Panc1 (cell line): ENCODE data around the gene CSF2RB. TPM values are rescaled to one million over a fixed set of nuclear protein-coding genes. Genes with fewer than 3 reads are reported as not detected.

Experiments
- ATAC-seq: fragments of 200-7000 bp; cut with Tn5 transposase; 2 replicates; pipeline ENCODE4 v1.9.1; 2020; ENCODE audit warnings: mild to moderate bottlenecking, moderate library complexity
- BruUV-seq: library from RNA; stranded (reverse); fragments of 400-500 nt; replicated peaks from 2 replicates; lab custom pipeline; 2021; lab: Mats Ljungman, UMichigan
- CTCF ChIA-PET: fragments of 300-600 bp; sonication (Branson Sonifier 250); formaldehyde crosslinking; loops from one replicate; lab custom pipeline; 2022; ENCODE audit warnings: antibody characterized with exemption; lab: Charles Lee
- POLR2A ChIA-PET: fragments of 300-600 bp; sonication (Branson Sonifier 250); formaldehyde crosslinking; loops from one replicate; lab custom pipeline; 2022; ENCODE audit warnings: antibody characterized with exemption; lab: Charles Lee
- DNase-seq: peaks from one replicate; pipeline ENCODE4 v3.0.0-alpha.2; 2010; ENCODE audit warnings: low read depth, low spot score
- H3K27ac ChIP-seq: 2 replicates; pipeline ENCODE4 v1.5.1; 2011; ENCODE audit warnings: mild to moderate bottlenecking, low read length, inconsistent platforms
- H3K27me3 ChIP-seq: fragments of 200-500 bp; sonication (Bioruptor generic); 2 replicates; pipeline ENCODE4 v1.6.0; 2014; ENCODE audit warnings: low read length, inconsistent platforms; ENCODE audit not compliant: control insufficient read depth, insufficient read depth
- H3K36me3 ChIP-seq: fragments of 200-500 bp; sonication (Bioruptor generic); 2 replicates; pipeline ENCODE4 v1.5.1; 2014; ENCODE audit warnings: inconsistent platforms, mild to moderate bottlenecking, low read length, moderate library complexity; ENCODE audit not compliant: control insufficient read depth, insufficient read depth
- H3K4me1 ChIP-seq: 2 replicates; pipeline ENCODE4 v1.5.1; 2011; ENCODE audit warnings: inconsistent platforms, mild to moderate bottlenecking, low read length, moderate library complexity; ENCODE audit not compliant: control insufficient read depth, insufficient read depth
- H3K4me3 ChIP-seq, 2 experiments: 2 replicates each; pipeline ENCODE4 v1.5.1; 2011 to 2012; ENCODE audit warnings: low read depth in 2 of 2, low read length in 2 of 2, mild to moderate bottlenecking in 2 of 2, inconsistent platforms in 1 of 2, moderate library complexity in 1 of 2
- H3K9me3 ChIP-seq: fragments of 200-500 bp; sonication (Bioruptor generic); 2 replicates; pipeline ENCODE4 v1.5.1; 2014; ENCODE audit warnings: low read depth, mild to moderate bottlenecking, inconsistent platforms, low read length, moderate library complexity; ENCODE audit not compliant: control insufficient read depth, insufficient read depth
- CTCF ChIP-seq: fragments of 450-650 bp; IDR thresholded peaks from 2 replicates; pipeline ENCODE4 v1.5.1; 2017; ENCODE audit warnings: mild to moderate bottlenecking
- POLR2AphosphoS5 ChIP-seq: IDR thresholded peaks from 2 replicates; pipeline ENCODE4 v1.6.1; 2012; ENCODE audit warnings: mild to moderate bottlenecking, low read depth, low read length, moderate library complexity
- SIN3A ChIP-seq: IDR thresholded peaks from 2 replicates; pipeline ENCODE4 v1.6.1; 2012; ENCODE audit warnings: low read depth, mild to moderate bottlenecking, low read length, moderate library complexity, borderline replicate concordance; ENCODE audit not compliant: insufficient read depth
- TCF7L2 ChIP-seq: IDR thresholded peaks from 2 replicates; pipeline ENCODE4 v1.6.1; 2011; ENCODE audit warnings: mild to moderate bottlenecking, low read depth, low read length, inconsistent platforms
- in situ Hi-C: cut with HindIII; loops from 2 replicates; pipeline ENCODE4 v1.10.0; 2016; ENCODE audit warnings: low sequenced_read_pairs, low pct_unique_long_range_greater_than_20kb
- intact Hi-C: fragments of 100-400 bp; cut with micrococcal nuclease; formaldehyde crosslinking; loops from one replicate; pipeline ENCODE4 v1.10.0; 2022; ENCODE audit not compliant: unreplicated experiment
- total RNA-seq: library from RNA; stranded (reverse); gene quantifications from one replicate; pipeline ENCODE4 v1.2.1, GENCODE V29; 2021; ENCODE audit not compliant: unreplicated experiment
- TF ChIP-seq, protein P1 (sequence below), 2 experiments: IDR thresholded peaks; 2 replicates each; pipeline ENCODE4 v1.6.1; 2011 to 2012; ENCODE audit warnings: low read depth in 2 of 2, control low read depth in 1 of 2, low read length in 1 of 2, mild to moderate bottlenecking in 1 of 2, moderate library complexity in 1 of 2; ENCODE audit not compliant: insufficient read depth in 1 of 2

The CSF2RB gene
- total RNA-seq, 1 experiment from 2014 or later = not detected

- no peaks in the 10 kb centered on the region for H3K4me1 ChIP-seq
- intact Hi-C loops (no loop called here), in situ Hi-C loops (no loop called here)
- peaks cover 5% of the 10 kb centered on the region; the same call in 1 of the 2 replicates for H3K9me3 ChIP-seq
- no peak for DNase-seq
- CTCF ChIA-PET = no interaction called here
- no peak overlapping the region for H3K27ac ChIP-seq
- H3K4me3 ChIP-seq = no peak overlapping the region
- no peak for ATAC-seq
- TF ChIP-seq TCF7L2 (no peak), SIN3A (no peak), CTCF (no peak), POLR2AphosphoS5 (no peak)
- TF ChIP-seq, protein P1, sequence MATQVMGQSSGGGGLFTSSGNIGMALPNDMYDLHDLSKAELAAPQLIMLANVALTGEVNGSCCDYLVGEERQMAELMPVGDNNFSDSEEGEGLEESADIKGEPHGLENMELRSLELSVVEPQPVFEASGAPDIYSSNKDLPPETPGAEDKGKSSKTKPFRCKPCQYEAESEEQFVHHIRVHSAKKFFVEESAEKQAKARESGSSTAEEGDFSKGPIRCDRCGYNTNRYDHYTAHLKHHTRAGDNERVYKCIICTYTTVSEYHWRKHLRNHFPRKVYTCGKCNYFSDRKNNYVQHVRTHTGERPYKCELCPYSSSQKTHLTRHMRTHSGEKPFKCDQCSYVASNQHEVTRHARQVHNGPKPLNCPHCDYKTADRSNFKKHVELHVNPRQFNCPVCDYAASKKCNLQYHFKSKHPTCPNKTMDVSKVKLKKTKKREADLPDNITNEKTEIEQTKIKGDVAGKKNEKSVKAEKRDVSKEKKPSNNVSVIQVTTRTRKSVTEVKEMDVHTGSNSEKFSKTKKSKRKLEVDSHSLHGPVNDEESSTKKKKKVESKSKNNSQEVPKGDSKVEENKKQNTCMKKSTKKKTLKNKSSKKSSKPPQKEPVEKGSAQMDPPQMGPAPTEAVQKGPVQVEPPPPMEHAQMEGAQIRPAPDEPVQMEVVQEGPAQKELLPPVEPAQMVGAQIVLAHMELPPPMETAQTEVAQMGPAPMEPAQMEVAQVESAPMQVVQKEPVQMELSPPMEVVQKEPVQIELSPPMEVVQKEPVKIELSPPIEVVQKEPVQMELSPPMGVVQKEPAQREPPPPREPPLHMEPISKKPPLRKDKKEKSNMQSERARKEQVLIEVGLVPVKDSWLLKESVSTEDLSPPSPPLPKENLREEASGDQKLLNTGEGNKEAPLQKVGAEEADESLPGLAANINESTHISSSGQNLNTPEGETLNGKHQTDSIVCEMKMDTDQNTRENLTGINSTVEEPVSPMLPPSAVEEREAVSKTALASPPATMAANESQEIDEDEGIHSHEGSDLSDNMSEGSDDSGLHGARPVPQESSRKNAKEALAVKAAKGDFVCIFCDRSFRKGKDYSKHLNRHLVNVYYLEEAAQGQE (IDR thresholded peaks at IDR 0.05; ENCODE audit: insufficient read depth in 1 of 2, low read depth in 2 of 2, low read length in 1 of 2) = no peak
- no TSS peak for BruUV-seq
- no peaks in the 10 kb centered on the region for H3K36me3 ChIP-seq
- H3K27me3 ChIP-seq = peaks cover 2% of the 10 kb centered on the region; the same call in 1 of the 2 replicates
- POLR2A ChIA-PET = no interaction called here
These were observed 27.4 kb upstream of the CSF2RB start for GRCh38 chr22:36886016-36886415.

- Histone ChIP-seq H3K9me3 (no peaks in the 10 kb centered on the region), H3K36me3 (no peaks in the 10 kb centered on the region), H3K4me1 (no peaks in the 10 kb centered on the region), H3K27me3 (peaks cover 2% of the 10 kb centered on the region), H3K27ac (no peak overlapping the region), H3K4me3 (no peak overlapping the region)
- in situ Hi-C loops = no loop called here
- no TSS peak for BruUV-seq
- POLR2A ChIA-PET = no interaction called here
- CTCF ChIA-PET = no interaction called here
- DNase-seq (no peak), ATAC-seq (no peak)
- intact Hi-C loops = no loop called here
- TF ChIP-seq, protein P1 (IDR thresholded peaks at IDR 0.05; ENCODE audit: insufficient read depth in 1 of 2, low read depth in 2 of 2, low read length in 1 of 2) = no peak
- no peak for TF ChIP-seq SIN3A
- no peak for TF ChIP-seq CTCF
- TF ChIP-seq POLR2AphosphoS5 = no peak
- no peak for TF ChIP-seq TCF7L2
These were observed 26.3 kb upstream of the CSF2RB start for GRCh38 chr22:36887162-36887561.
